H1 (cell line): Measurements from ENCODE around the gene GRIN2C. TPM values are rescaled to one million over a fixed set of nuclear protein-coding genes. Genes with fewer than 3 reads are reported as not detected.

Source experiments
- CTCF ChIA-PET: fragments of 300-600 bp; sonication (Branson Sonifier 250); formaldehyde crosslinking; loops from one replicate; lab custom pipeline; 2021; ENCODE audit not compliant: partially characterized antibody; lab: Charles Lee
- POLR2A ChIA-PET: fragments of 300-600 bp; sonication (Branson Sonifier 250); formaldehyde crosslinking; loops from one replicate; lab custom pipeline; 2021; ENCODE audit warnings: inconsistent platforms; ENCODE audit not compliant: partially characterized antibody; lab: Charles Lee
- DNase-seq, 2 experiments: peaks; one replicate each; pipeline versions ENCODE4 v3.0.0 to v3.0.0-alpha.2; 2010 to 2022; ENCODE audit warnings: low spot score in 2 of 2, low read depth in 1 of 2, mixed read lengths in 1 of 2
- FAIRE-seq: peaks from 2 replicates; lab custom pipeline; 2011; peaks lifted over from hg19 to GRCh38; lab: Jason Lieb, UNC
- H2AFZ ChIP-seq: 2 replicates; pipeline ENCODE4 v1.8.1; 2012; ENCODE audit warnings: low read length, inconsistent platforms
- H2AK5ac ChIP-seq: 2 replicates; pipeline ENCODE4 v1.6.1; 2013; ENCODE audit warnings: low read depth, low read length
- H2BK120ac ChIP-seq: replicated peaks from 2 replicates; pipeline ENCODE3; 2013; ENCODE audit warnings: low read depth, low read length, inconsistent platforms
- H2BK12ac ChIP-seq: 2 replicates; pipeline ENCODE4 v1.6.1; 2013; ENCODE audit warnings: low read depth, low read length
- H2BK15ac ChIP-seq: 2 replicates; pipeline ENCODE4 v1.6.1; 2013; ENCODE audit warnings: low read length
- H2BK20ac ChIP-seq: 2 replicates; pipeline ENCODE4 v1.6.1; 2013; ENCODE audit warnings: low read length
- H2BK5ac ChIP-seq: 2 replicates; pipeline ENCODE4 v1.6.1; 2013; ENCODE audit warnings: low read depth, low read length
- H3K14ac ChIP-seq: 2 replicates; pipeline ENCODE4 v1.6.1; 2013; ENCODE audit warnings: inconsistent platforms; ENCODE audit not compliant: insufficient read length
- H3K18ac ChIP-seq: 2 replicates; pipeline ENCODE4 v1.6.1; 2013; ENCODE audit warnings: low read length; ENCODE audit errors: extremely low read depth
- H3K23ac ChIP-seq: 2 replicates; pipeline ENCODE4 v1.6.1; 2013; ENCODE audit warnings: inconsistent platforms; ENCODE audit not compliant: insufficient read length
- H3K23me2 ChIP-seq: 2 replicates; pipeline ENCODE4 v1.6.1; 2013; ENCODE audit warnings: low read depth, low read length
- H3K27ac ChIP-seq: 2 replicates; pipeline ENCODE4 v1.6.1; 2011; ENCODE audit warnings: low read depth, low read length, inconsistent platforms
- H3K27me3 ChIP-seq, 4 experiments: replicated peaks in 1 of 4; 1 replicate in 1 of 4; 2 replicates in 3 of 4; pipeline versions ENCODE4 v1.6.1 to v1.8.1; 2011 to 2013; ENCODE audit warnings: low read length in 3 of 4, mild to moderate bottlenecking in 3 of 4, inconsistent platforms in 2 of 4, mixed read lengths in 2 of 4, moderate library complexity in 1 of 4; ENCODE audit not compliant: control insufficient read depth in 3 of 4, insufficient read depth in 3 of 4; ENCODE audit errors: extremely low read depth in 1 of 4
- H3K36me3 ChIP-seq, 4 experiments: 2 replicates each; pipeline versions ENCODE4 v1.6.1 to v1.8.1; 2011 to 2013; ENCODE audit warnings: mild to moderate bottlenecking in 4 of 4, low read length in 3 of 4, moderate library complexity in 2 of 4, control low read depth in 1 of 4, inconsistent platforms in 1 of 4; ENCODE audit not compliant: insufficient read depth in 4 of 4, control insufficient read depth in 2 of 4
- H3K4ac ChIP-seq: replicated peaks from 2 replicates; pipeline ENCODE3; 2013; ENCODE audit warnings: low read length, low read depth, mixed read lengths, inconsistent platforms; ENCODE audit not compliant: insufficient read length
- H3K4me1 ChIP-seq, 4 experiments: replicated peaks in 1 of 4; 1 replicate in 1 of 4; 2 replicates in 3 of 4; pipeline versions ENCODE4 v1.6.1 to v1.8.1; 2011 to 2013; ENCODE audit warnings: low read length in 3 of 4, inconsistent platforms in 2 of 4, mixed read lengths in 1 of 4; ENCODE audit not compliant: insufficient read depth in 4 of 4, control insufficient read depth in 3 of 4
- H3K4me2 ChIP-seq, 2 experiments: 2 replicates each; pipeline versions ENCODE4 v1.6.1 to v1.8.1; 2011 to 2013; ENCODE audit warnings: low read depth in 2 of 2, low read length in 2 of 2, control low read depth in 1 of 2, inconsistent platforms in 1 of 2, mild to moderate bottlenecking in 1 of 2; ENCODE audit not compliant: insufficient read depth in 1 of 2
- H3K4me3 ChIP-seq, 4 experiments: fragments of 200-600, 300-600 bp in 1 of 4; sonication (generic), shearing (Covaris generic), sonication (Bioruptor Twin) in 1 of 4; 2 replicates each; pipeline versions ENCODE4 v1.5.1 to v1.8.1; 2011 to 2016; ENCODE audit warnings: low read length in 4 of 4, low read depth in 3 of 4, control low read depth in 2 of 4, inconsistent platforms in 2 of 4, mild to moderate bottlenecking in 2 of 4, mixed read lengths in 1 of 4, moderate library complexity in 1 of 4; ENCODE audit not compliant: insufficient read depth in 2 of 4; ENCODE audit errors: extremely low read depth in 1 of 4
- H3K56ac ChIP-seq: replicated peaks from 2 replicates; pipeline ENCODE3; 2013; ENCODE audit warnings: low read depth, mild to moderate bottlenecking, mixed read lengths, low read length, inconsistent platforms; ENCODE audit not compliant: insufficient read length
- H3K79me1 ChIP-seq: 2 replicates; pipeline ENCODE4 v1.6.1; 2013; ENCODE audit warnings: low read depth, low read length, control low read depth
- H3K79me2 ChIP-seq, 2 experiments: 2 replicates each; pipeline versions ENCODE4 v1.6.1 to v1.8.1; 2012 to 2013; ENCODE audit warnings: low read length in 2 of 2, mild to moderate bottlenecking in 2 of 2, inconsistent platforms in 1 of 2; ENCODE audit not compliant: insufficient read depth in 2 of 2, control insufficient read depth in 1 of 2
- H3K9ac ChIP-seq, 4 experiments: replicated peaks in 1 of 4; 1 replicate in 1 of 4; 2 replicates in 3 of 4; pipeline versions ENCODE4 v1.6.1 to v1.8.1; 2011 to 2013; ENCODE audit warnings: low read depth in 3 of 4, low read length in 3 of 4, control low read depth in 2 of 4, mild to moderate bottlenecking in 2 of 4, moderate library complexity in 2 of 4, inconsistent platforms in 1 of 4; ENCODE audit errors: extremely low read depth in 1 of 4
- H3K9me3 ChIP-seq, 2 experiments: 2 replicates each; pipeline versions ENCODE4 v1.6.1 to v1.8.1; 2012 to 2013; ENCODE audit warnings: mild to moderate bottlenecking in 2 of 2, moderate library complexity in 2 of 2, control low read depth in 1 of 2, inconsistent platforms in 1 of 2, low read depth in 1 of 2, low read length in 1 of 2, mixed read lengths in 1 of 2; ENCODE audit not compliant: insufficient read depth in 2 of 2
- H4K20me1 ChIP-seq, 2 experiments: replicated peaks in 1 of 2; 2 replicates each; pipeline versions ENCODE3 to v1.8.1; 2011 to 2013; ENCODE audit warnings: inconsistent platforms in 2 of 2, low read length in 2 of 2, mild to moderate bottlenecking in 1 of 2; ENCODE audit not compliant: insufficient read depth in 2 of 2, control insufficient read depth in 1 of 2
- H4K5ac ChIP-seq: 2 replicates; pipeline ENCODE4 v1.6.1; 2013; ENCODE audit warnings: low read length, low read depth, mixed read lengths, inconsistent platforms; ENCODE audit not compliant: insufficient read length
- H4K8ac ChIP-seq: 2 replicates; pipeline ENCODE4 v1.8.0; 2013; ENCODE audit warnings: mild to moderate bottlenecking, moderate library complexity, low read length, inconsistent platforms; ENCODE audit not compliant: insufficient read depth; ENCODE audit errors: extremely low read depth
- H4K91ac ChIP-seq: replicated peaks from 2 replicates; pipeline ENCODE3; 2013; ENCODE audit warnings: low read length, mixed read lengths, inconsistent platforms; ENCODE audit not compliant: insufficient read length
- RAD21 ChIP-seq, 2 experiments: IDR thresholded peaks in 1 of 2; conservative IDR thresholded peaks in 1 of 2; 2 replicates each; pipeline ENCODE4 v1.6.1; 2011; ENCODE audit warnings: low read depth in 2 of 2, low read length in 2 of 2, improper control_type of control experiment in 1 of 2, inconsistent platforms in 1 of 2, mild to moderate bottlenecking in 1 of 2, moderate library complexity in 1 of 2
- SIX5 ChIP-seq: IDR thresholded peaks from 2 replicates; pipeline ENCODE4 v1.6.1; 2011; ENCODE audit warnings: mild to moderate bottlenecking, low read depth, low read length
- SRF ChIP-seq: IDR thresholded peaks from 2 replicates; pipeline ENCODE4 v1.6.1; 2011; ENCODE audit warnings: mild to moderate bottlenecking, low read depth, low read length, moderate library complexity
- WGBS, 2 experiments: shearing (Covaris generic) in 1 of 2; methylation state at CpG; one replicate each; pipeline versions ENCODE4 v1.1.6 to v1.1.7; 2013 to 2015; ENCODE audit warnings: low lambda C conversion rate in 2 of 2, mixed read lengths in 2 of 2, inconsistent platforms in 1 of 2, low coverage in 1 of 2, missing lambda C conversion rate in 1 of 2; ENCODE audit not compliant: insufficient replicate concordance in 2 of 2, insufficient coverage in 1 of 2, insufficient read length in 1 of 2; ENCODE audit errors: extremely low coverage in 1 of 2, missing lambda C conversion rate in 1 of 2; 5-methylcytosine and 5-hydroxymethylcytosine counted together
- polyA plus RNA-seq, 7 experiments: library from polyadenylated mRNA; depleted of rRNA in 3 of 7; stranded (reverse) in 5 of 7; unstranded in 2 of 7; fragments of >200 nt in 5 of 7; fragments of 200-250 nt in 2 of 7; gene quantifications; 1 replicate in 5 of 7; 2 replicates in 1 of 7; 4 replicates in 1 of 7; pipeline versions ENCODE4 v1.2.1 to v1.2.3, GENCODE V29; 2011 to 2013; ENCODE audit warnings: missing spikeins in 2 of 7, mixed read lengths in 2 of 7
- total RNA-seq: library from RNA; stranded (reverse); fragmentation: NEBNext Ultra II Directional; extraction: Animal tissue kit (Norgen Biotek cat#: 25700); gene quantifications from 2 replicates; pipeline ENCODE4 v1.2.1, GENCODE V29; 2021

GRIN2C gene
- total and polyA plus RNA-seq, 2 of the 8 experiments (the other 6 are each of a cell fraction or from before 2014, with no cell fraction given): 0.06 to 0.07 TPM

DNA sequence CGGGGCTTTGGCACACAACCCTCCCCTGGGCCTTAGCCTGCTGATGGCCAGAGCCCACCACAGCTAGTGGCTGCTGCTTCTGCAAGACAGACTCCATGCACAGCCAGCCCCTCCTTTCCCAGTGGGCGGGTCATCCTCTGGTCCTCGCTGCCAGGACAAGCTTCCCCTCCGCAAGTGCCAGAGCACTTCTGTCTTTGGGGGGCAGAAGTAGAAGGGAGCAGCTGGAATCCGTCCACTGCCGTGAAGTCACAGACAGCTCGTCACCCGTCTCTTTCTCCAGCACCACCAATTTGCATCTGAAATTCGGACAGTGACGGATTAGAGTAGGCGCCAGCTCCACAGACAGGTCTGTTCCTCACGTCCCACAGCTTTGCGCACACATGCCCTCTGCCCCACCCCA lies 52.2 kb downstream of the GRIN2C start:
- no peak for TF ChIP-seq SIX5
- no peak for TF ChIP-seq RAD21 (IDR thresholded peaks at IDR 0.05 in 1 of 2, conservative IDR thresholded peaks at IDR 0.05 in 1 of 2; ENCODE audit: low read depth in 2 of 2, low read length in 2 of 2)
- TF ChIP-seq SRF: no peak
- H3K27ac ChIP-seq: no peak overlapping the region
- POLR2A ChIA-PET: interaction anchor here (1.3 to 2.3 kb wide), 5 partner anchors 11 to 26 kb away, joined by 3 to 6 read pairs (median 4); no protein-coding TSS in a partner anchor
- no peak overlapping the region for H3K4me2 ChIP-seq
- H4K91ac ChIP-seq: no peak overlapping the region
- no peak overlapping the region for H3K9ac ChIP-seq
- H3K27me3 ChIP-seq: no peaks in the 10 kb centered on the region; a peak in 1 of 7 replicates
- H4K8ac ChIP-seq: no peak overlapping the region
- no peak overlapping the region for H2AFZ ChIP-seq
- no peak overlapping the region for H2BK20ac ChIP-seq
- CTCF ChIA-PET: interaction anchor here (1.0 to 99.6 kb wide), 4 partner anchors 11 to 153 kb away, joined by 6 to 2981 read pairs (median 1496); partner anchors contain the start of genes FDXR, GRIN2C and NAT9
- no peaks in the 10 kb centered on the region for H3K9me3 ChIP-seq
- no peak overlapping the region for H2AK5ac ChIP-seq
- H3K23me2 ChIP-seq: no peaks in the 10 kb centered on the region
- FAIRE-seq: no peak
- H3K56ac ChIP-seq: no peak overlapping the region
- no peak overlapping the region for H3K23ac ChIP-seq
- no peak overlapping the region for H2BK120ac ChIP-seq
- H2BK5ac ChIP-seq: no peak overlapping the region
- H3K4ac ChIP-seq: no peak overlapping the region
- peaks cover 0 to 3% (median 0%) of the 10 kb centered on the region in 4 experiments; a peak in 1 of 7 replicates for H3K4me1 ChIP-seq
- H2BK12ac ChIP-seq: no peak overlapping the region
- H3K14ac ChIP-seq: no peak overlapping the region
- DNase-seq: no peak
- H3K36me3 ChIP-seq: no peaks in the 10 kb centered on the region; a peak in 1 of 8 replicates
- 90% methylated on average over 13 of the region's 13 CpGs; no CpG with 5 or more reads in 1 of the 2 experiments for WGBS, 2 experiments
- H3K18ac ChIP-seq: no peak overlapping the region
- H3K4me3 ChIP-seq: no peak overlapping the region
- no peaks in the 10 kb centered on the region; the same call in 1 of the 2 replicates for H3K79me1 ChIP-seq
- no peak overlapping the region for H2BK15ac ChIP-seq
- H4K5ac ChIP-seq: no peak overlapping the region
- peaks cover 6 to 20% of the 10 kb centered on the region in 2 experiments for H4K20me1 ChIP-seq
- no peaks in the 10 kb centered on the region for H3K79me2 ChIP-seq
